OCI-M1 (cell line): ENCODE data around the gene EMD.

Experiments used
- DNase-seq: peaks from one replicate; lab custom pipeline; 2025; lab: John Stamatoyannopoulos, UW

The EMD gene

GRCh38 chrX:154419189-154419588 is 40.1 kb downstream of the EMD start:
- DNase-seq = no peak

- DNase-seq = no peak
Measured at GRCh38 chrX:154419688-154420401, 40.8 kb downstream of the EMD start.

- no peak for DNase-seq
Measured at GRCh38 chrX:154420402-154420756, 41.3 kb downstream of the EMD start.

- DNase-seq = peak; percentile 24
Measured at GRCh38 chrX:154426916-154427770, 48.0 kb downstream of the EMD start.

- peak; percentile 94 for DNase-seq
Measured at GRCh38 chrX:154428176-154429171, 49.4 kb downstream of the EMD start, which contains the start of gene ATP6AP1. Gene ATP6AP1 (plus strand): TSS chrX:154428677. CDS start chrX:154428693, 16 bp downstream.

- no peak for DNase-seq
Measured at GRCh38 chrX:154429711-154430110, 50.6 kb downstream of the EMD start.

- DNase-seq = peak; percentile 54
Measured at GRCh38 chrX:154430479-154430878, 51.4 kb downstream of the EMD start.

GRCh38 chrX:154430916-154431315 is 51.8 kb downstream of the EMD start:
- peak; percentile 67 for DNase-seq
